NCI-H446 treated with DMSO at 0.1 percent for 48 hours (cell line): ENCODE data around the gene SPANXN4.

Source experiments
- DNase-seq: peaks from one replicate; lab custom pipeline; 2025; lab: John Stamatoyannopoulos, UW

SPANXN4 gene

GRCh38 chrX:143025628-143026027 is at the start of gene SPANXN4:
TSS of gene SPANXN4 (plus strand) at chrX:143025928. CDS start at chrX:143026015, 87 bp downstream.
- DNase-seq, result no peak

GRCh38 chrX:142977128-142977914 is 48.4 kb upstream of the SPANXN4 start:
- no peak for DNase-seq

- DNase-seq, result no peak
Measured at GRCh38 chrX:142978130-142978684, 47.5 kb upstream of the SPANXN4 start.

GRCh38 chrX:142982679-142983078 is 43.0 kb upstream of the SPANXN4 start:
- no peak for DNase-seq

GRCh38 chrX:142994988-142995387 is 30.7 kb upstream of the SPANXN4 start:
- DNase-seq, result no peak

GRCh38 chrX:142998447-142999198 is 27.1 kb upstream of the SPANXN4 start:
- no peak for DNase-seq

GRCh38 chrX:142999199-142999701 is 26.5 kb upstream of the SPANXN4 start:
- DNase-seq, result no peak

GRCh38 chrX:143002206-143002605 is 23.5 kb upstream of the SPANXN4 start:
- DNase-seq, result no peak

GRCh38 chrX:143017272-143017671 is 8.5 kb upstream of the SPANXN4 start:
- no peak for DNase-seq

GRCh38 chrX:143027275-143027674 is 1.5 kb downstream of the SPANXN4 start:
- DNase-seq, result no peak

- no peak for DNase-seq
Measured at GRCh38 chrX:143047511-143047910, 21.8 kb downstream of the SPANXN4 start.

- no peak for DNase-seq
Measured at GRCh38 chrX:143058120-143058519, 32.4 kb downstream of the SPANXN4 start.

GRCh38 chrX:143081231-143081630 is 55.5 kb downstream of the SPANXN4 start:
- DNase-seq, result no peak

GRCh38 chrX:143082537-143082936 is 56.8 kb downstream of the SPANXN4 start:
- no peak for DNase-seq
